HG02885 (cell line): Measurements from ENCODE around the gene MCRIP2.

Experiments used
- ATAC-seq: cut with Tn5 transposase; IDR thresholded peaks from one replicate; pipeline ENCODE4 v1.9.1; 2021; ENCODE audit warnings: mild to moderate bottlenecking; ENCODE audit not compliant: unreplicated experiment, poor library complexity

The MCRIP2 gene

DNA sequence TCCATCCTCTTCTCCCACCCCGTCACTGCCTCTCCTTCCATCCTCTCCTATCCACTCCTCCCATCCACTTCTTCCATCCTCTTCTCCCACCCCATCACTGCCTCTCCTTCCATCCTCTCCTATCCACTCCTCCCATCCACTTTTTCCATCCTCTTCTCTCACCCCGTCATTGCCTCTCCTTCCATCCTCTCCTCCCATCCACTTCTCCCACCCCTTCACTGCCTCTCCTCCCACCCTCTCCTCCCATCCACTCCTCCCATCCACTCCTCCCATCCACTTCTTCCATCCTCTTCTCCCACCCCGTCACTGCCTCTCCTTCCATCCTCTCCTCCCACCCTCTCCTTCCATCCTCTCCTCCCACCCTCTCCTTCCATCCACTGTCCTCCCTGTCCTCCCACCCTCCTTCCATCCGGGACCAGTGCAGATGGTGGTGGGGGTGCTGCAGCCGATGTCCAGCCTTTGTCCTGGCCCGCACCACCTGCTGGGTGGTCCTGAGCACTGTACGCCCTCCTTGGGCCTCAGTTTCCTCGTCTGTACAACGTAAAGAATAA, 9.7 kb upstream of the MCRIP2 start:
- ATAC-seq, result no peak

DNA sequence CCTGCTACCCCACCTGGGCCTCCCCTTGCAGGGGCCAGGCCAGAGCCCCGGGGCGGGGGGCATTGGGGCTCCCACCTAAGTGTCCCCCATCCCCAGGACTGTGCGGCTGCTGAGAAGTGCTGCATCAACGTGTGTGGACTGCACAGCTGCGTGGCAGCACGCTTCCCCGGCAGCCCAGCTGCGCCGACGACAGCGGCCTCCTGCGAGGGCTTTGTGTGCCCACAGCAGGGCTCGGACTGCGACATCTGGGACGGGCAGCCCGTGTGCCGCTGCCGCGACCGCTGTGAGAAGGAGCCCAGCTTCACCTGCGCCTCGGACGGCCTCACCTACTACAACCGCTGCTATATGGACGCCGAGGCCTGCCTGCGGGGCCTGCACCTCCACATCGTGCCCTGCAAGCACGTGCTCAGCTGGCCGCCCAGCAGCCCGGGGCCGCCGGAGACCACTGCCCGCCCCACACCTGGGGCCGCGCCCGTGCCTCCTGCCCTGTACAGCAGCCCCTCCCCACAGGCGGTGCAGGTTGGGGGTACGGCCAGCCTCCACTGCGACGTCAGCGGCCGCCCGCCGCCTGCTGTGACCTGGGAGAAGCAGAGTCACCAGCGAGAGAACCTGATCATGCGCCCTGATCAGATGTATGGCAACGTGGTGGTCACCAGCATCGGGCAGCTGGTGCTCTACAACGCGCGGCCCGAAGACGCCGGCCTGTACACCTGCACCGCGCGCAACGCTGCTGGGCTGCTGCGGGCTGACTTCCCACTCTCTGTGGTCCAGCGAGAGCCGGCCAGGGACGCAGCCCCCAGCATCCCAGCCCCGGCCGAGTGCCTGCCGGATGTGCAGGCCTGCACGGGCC, 8.9 kb upstream of the MCRIP2 start:
- no peak for ATAC-seq

DNA sequence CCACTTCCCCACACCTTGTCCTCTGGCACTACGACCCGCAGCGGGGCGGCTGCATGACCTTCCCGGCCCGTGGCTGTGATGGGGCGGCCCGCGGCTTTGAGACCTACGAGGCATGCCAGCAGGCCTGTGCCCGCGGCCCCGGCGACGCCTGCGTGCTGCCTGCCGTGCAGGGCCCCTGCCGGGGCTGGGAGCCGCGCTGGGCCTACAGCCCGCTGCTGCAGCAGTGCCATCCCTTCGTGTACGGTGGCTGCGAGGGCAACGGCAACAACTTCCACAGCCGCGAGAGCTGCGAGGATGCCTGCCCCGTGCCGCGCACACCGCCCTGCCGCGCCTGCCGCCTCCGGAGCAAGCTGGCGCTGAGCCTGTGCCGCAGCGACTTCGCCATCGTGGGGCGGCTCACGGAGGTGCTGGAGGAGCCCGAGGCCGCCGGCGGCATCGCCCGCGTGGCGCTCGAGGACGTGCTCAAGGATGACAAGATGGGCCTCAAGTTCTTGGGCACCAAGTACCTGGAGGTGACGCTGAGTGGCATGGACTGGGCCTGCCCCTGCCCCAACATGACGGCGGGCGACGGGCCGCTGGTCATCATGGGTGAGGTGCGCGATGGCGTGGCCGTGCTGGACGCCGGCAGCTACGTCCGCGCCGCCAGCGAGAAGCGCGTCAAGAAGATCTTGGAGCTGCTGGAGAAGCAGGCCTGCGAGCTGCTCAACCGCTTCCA, 8.1 kb upstream of the MCRIP2 start:
- ATAC-seq, result no peak

- ATAC-seq, result no peak
Measured at GRCh38 chr16:634051-634670, 7.5 kb upstream of the MCRIP2 start.

DNA sequence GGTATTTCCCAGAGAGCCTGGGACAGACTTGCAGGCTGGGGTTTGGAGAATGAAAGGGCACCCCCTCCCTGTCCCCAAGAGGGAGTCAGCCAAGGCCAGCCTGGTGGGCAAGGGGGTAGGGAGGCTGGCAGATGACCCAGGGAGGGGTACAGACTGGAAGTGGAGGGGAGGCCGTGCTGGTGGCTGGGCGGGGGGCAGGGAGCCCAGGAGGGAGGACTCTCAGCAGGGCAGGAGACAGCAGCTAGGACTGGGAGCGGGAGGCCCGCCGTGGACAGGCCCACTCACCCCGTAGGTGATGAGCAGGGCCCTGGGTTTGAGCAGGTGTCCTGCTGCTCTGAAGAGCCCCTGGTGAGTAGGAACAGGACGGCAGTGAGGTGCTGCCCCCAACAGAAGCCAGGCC, 6.6 kb upstream of the MCRIP2 start:
- ATAC-seq, result no peak

DNA sequence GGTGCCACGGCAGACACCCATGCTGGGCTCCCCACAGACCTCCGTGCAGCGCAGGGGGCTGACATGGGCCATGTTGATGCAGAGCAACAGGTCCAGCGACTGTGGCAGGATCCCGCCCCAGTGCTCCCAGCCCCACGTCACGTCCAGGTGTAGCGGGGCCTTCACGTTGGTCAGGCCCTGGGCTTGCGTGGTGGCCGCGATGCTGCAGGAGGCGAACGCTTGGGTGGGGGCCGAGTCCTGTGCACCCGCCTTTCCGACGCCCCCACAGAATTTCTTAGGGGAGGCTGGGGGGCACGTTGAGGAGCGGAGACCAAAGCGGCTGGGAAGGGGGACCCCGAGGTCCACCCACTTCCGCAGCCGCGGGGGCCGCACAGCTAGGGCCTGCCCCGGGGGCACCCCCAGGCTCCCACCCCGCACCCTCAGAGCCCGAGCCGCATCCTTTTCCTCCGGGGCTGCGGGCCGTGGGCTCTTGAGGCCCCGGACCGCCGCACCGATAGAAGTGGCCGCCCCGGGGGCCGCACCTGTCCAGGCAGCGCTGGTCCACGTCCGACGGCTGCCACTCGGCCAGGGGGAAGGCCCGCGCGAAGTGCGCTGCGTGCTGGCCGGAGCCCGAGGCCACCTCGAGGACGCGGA, 5.9 kb upstream of the MCRIP2 start:
- ATAC-seq, result peak; percentile 12

DNA sequence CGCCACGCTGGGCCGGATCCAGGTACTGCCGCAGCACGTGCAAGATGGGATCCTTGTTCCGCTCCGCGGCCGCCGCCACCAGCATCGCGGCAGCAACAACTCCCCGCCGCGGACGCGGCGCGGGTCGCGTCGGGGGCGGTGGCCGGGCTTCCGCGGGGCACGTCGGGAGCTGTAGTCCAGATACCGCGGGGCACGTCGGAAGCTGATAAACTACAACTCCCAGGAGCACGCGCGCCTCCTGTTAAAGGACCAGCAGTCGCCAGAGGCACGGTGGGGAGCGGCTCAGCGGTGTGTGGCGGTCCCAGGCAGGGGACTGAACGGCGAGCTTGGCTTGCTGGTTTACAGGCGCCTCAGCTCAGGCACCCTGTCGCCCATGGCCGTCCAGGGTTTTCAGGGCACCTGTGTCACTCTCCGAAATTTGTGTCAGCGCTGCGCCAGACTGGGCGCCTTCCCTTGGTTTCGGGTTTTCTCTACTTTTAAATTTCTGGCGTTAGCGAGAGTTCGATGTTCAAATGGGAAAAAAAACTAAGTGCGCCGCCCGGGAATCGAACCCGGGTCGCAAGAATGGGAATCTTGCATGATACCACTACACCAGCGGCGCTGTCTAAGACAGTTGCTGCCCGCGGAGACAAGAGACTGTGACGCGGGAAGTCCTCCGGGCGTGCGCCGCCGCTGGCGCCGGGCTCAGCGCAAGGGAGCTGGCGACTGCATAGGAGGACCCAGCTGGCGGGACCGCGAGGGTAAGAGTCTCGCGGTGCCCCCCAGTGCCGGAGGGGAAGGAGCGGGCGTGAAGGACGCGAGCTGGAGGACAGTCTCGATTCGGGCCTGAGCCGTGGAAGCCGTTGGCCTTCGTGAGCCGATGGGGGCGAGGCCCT, 5.2 kb upstream of the MCRIP2 start, which contains the start of gene METTL26:
Gene METTL26 (minus strand): TSS at position 100 of the 875 bp plus-strand sequence. CDS start 15 bp downstream, at position 85.
- ATAC-seq, result peak; percentile 74

DNA sequence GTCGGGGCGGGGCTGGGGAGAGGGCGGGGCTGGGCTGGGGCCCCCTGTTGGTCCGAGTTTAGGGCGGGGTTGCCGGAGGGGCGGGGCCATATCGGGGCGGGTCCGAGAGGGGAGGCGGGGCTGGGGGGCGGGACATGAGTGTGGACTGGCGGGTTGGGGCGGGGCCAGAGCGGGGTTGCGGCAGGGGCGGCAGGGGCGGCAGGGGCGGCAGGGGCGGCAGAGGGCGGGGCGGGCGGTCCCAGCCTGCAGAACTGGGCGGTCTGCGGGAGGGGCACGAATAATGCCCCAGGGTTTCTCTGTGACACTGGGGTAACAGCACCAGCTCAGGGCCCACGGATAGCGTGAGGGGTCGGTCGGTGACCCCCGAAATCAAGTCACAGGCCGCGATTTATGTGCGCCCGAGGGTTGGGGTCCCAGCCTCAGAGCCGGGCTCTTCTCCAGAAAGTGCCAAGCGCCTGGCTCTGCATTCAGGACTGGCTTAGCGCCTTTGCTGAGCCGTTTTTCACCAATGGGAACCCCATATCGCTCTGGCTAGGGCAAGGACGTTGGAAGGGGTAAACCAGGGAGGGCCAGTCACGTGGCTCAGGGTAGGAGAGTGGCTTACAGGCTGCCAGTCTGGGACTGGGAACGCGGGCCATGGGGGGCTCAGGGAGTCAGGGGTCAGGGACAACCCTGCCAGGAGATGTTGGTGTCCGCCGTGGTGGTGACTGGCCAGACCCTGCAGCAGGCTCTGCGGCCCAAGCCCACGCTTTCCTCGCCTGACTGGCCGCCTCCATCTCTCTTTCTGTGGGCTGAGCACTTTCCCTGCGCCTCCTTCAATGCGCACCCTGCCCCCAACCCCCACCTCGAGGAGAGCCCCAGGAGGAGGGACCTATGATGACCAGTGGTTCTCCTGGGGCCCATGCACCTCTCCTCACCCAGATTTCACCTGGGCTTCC, 4.3 kb upstream of the MCRIP2 start:
- ATAC-seq, result no peak

DNA sequence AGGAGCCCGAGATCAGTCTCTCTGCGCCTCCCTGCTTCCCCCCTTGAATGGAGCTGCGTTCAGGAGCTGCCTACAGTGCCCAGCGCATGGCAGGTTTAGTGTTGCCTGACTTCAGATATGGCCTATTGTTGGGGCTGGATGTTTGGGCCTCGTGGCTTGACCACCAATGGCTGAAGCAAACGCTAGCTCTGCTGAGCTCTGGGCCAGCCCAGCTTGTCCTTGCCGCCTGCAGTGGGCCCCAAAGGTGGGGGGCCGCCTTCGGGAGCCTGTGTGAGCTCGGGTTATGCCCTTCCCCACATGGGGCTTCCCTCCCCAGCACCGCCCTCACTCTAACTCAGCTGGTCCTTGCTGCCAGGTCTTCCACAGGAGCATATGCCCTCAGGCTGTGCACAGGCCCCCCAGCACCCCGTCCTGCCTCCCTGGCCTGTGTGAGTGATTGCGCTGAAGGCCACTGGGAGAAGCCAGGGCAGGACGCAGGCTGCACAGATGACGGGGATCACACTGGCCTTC, 3.5 kb upstream of the MCRIP2 start:
- ATAC-seq, result no peak

DNA sequence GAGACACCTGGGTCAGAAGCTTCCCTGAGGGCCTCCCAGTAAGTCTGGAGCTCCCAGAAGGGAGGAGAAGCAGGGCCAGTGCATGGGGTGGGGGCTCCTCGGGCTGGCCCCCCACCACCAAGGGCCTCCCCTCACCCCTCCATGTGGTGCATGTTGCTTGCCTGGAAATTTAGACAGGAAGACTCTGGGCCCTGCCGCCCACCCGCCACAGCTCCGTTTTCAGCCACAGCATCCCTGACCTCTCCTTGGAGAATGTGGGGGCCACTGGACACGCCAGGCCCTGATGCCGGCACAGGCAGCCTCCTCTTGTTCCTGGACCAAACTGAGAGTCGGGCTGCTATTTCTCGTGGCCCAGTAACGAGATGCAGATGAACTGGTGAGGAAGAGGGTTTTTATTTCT, 2.8 kb upstream of the MCRIP2 start:
- no peak for ATAC-seq

- no peak for ATAC-seq
Measured at GRCh38 chr16:640614-641013, 1.0 kb upstream of the MCRIP2 start.

GRCh38 chr16:642189-643049, 791 bp downstream of the MCRIP2 start:
- peak; percentile 50 for ATAC-seq

DNA sequence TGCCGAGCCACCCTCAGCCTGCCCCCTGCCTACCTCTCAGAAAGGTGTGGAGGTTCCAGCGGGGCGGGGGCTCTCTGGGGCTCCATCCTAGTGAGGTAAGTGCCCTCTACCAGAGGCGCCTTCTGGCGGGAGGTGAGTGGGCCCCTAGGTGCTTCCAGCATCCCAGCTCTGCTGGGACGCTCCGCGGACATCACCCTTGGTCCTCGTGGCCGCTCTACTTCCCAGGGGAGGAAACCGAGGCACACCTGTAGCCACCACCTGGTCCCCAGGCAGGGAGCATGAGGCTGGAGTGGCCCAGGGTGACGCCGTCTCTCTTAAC, 1.4 kb downstream of the MCRIP2 start:
- no peak for ATAC-seq

- ATAC-seq, result no peak
Measured at GRCh38 chr16:644556-644955, 2.9 kb downstream of the MCRIP2 start.

DNA sequence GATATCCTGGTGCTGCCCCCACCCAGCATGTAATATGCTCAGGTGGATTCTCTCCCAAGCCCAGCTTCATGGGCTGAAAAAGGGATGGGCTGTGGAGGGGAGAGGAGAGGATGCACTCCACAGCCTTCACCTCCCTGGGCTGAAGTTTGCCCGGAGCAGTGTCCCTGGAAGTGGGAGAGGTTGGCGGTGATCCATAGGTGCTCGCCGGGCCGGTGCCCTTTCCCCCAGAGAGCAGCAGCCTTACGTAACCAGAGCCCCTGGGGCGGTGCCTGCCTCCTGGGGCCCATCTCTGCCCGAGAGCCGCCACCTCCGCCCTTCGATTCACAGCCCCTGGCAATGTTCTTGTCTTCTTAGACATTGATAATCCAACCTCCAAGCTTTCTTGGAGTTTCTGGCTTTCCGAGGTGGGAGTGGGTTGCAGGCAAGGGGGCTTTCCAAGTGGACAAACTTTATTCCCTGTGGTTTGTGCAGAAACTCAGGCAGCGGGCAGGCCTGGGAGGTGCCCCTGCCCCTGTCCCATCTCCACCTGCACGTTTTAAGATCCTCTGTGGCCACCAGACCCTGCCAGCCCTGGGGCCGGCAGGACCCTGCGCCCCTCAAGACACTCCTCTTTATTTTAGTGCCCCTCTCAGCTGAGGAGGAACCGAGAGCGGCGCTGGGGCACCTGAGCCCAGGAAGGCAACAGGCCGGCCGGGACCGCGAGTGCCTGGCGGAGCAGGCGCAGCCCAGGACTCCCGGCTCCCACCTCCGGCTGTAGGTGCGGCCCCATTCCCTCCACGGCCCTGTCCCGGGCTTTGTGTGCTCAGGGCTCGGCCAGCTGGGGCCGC, 4.4 kb downstream of the MCRIP2 start:
- ATAC-seq, result no peak

GRCh38 chr16:646679-647172, 5.1 kb downstream of the MCRIP2 start:
- no peak for ATAC-seq
